Epithelial cell of esophagus (primary cell): Measurements from ENCODE around the gene DSCAM.

Experiments used
- DNase-seq: peaks from one replicate; pipeline ENCODE4 v3.0.0; 2010; ENCODE audit warnings: low read depth
- H3K4me3 ChIP-seq: 2 replicates; pipeline ENCODE4 v1.5.1; 2011; ENCODE audit warnings: mild to moderate bottlenecking, low read length, control low read depth
- CTCF ChIP-seq: IDR thresholded peaks from 2 replicates; pipeline ENCODE4 v1.5.1; 2011; ENCODE audit warnings: low read depth, mild to moderate bottlenecking, low read length, control low read depth, inconsistent platforms; ENCODE audit not compliant: insufficient read depth; ENCODE audit errors: missing control alignments

The DSCAM gene

GRCh38 chr21:39971956-39972355, 875.0 kb downstream of the DSCAM start:
- no peak for TF ChIP-seq CTCF
- DNase-seq, result no peak
- H3K4me3 ChIP-seq, result no peak overlapping the region

DNA sequence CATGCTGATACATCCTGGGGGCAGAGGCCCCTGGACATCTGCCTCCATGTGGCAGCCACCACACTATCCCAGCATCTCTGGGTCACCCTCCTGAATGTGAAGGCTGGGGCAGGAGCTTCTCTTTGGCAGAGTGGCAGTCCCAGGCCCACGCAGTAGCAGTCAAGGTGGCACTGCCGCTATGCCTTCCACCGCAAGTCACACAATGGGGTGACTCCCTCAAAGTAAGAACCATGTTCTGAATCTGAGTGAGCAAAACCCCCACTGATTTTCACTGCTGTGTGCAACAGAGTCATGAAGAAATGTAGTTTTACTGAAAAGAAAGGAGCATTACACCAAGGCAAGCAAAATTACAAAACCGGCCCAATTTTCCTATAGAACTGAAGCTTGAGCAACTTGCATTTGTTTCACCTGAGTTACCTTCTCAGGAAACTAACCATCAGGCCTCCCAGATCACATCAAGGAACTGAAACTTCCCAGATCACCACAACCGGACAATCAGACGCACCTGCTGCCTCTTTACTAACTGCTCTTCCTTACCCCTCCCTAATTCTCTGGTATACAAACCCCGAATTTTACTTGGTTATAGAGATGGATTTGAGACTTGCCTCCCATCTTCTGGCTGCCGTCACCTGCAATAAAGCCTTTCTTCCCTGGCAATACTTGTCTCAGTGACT, 877.1 kb downstream of the DSCAM start:
- no peak for TF ChIP-seq CTCF
- DNase-seq, result no peak
- no peak overlapping the region for H3K4me3 ChIP-seq

GRCh38 chr21:39968010-39968409, 878.9 kb downstream of the DSCAM start:
- DNase-seq, result no peak
- TF ChIP-seq CTCF, result no peak

GRCh38 chr21:39966786-39967185, 880.2 kb downstream of the DSCAM start:
- DNase-seq, result no peak
- H3K4me3 ChIP-seq, result no peak overlapping the region
- TF ChIP-seq CTCF, result no peak

More at GRCh38 chr21:39968010-39968409, 878.9 kb downstream of the DSCAM start:
- no peak overlapping the region for H3K4me3 ChIP-seq

- no peak for DNase-seq
- H3K4me3 ChIP-seq, result no peak overlapping the region
- no peak for TF ChIP-seq CTCF
Measured at GRCh38 chr21:39965026-39965425, 881.9 kb downstream of the DSCAM start.

- TF ChIP-seq CTCF, result no peak
- H3K4me3 ChIP-seq, result no peak overlapping the region
- no peak for DNase-seq
Measured at GRCh38 chr21:39961251-39961650, 885.7 kb downstream of the DSCAM start.
